ENCODE data around the gene MUTYH.

DNA sequence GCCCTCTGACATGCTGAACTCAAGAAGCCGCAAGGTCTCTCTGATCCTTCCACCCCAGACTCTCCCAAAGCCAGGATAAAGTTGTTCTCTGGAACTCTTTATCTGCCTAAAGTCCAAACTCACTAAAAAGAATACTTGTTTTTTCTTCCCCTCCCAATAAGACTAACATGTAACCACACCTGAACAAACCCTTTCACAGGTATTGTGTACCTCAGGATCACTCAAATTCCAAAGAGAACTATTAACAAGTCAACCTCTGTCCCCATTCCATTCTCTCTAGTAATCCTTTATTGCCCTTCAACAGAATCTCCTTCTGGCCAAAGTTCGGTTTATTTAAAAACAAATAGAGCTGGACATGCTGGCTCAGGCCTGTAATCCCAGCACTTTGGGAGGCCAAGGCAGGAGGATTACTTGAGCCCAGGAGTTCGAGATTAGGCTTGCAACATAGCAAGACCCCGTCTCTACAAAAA, 4.3 kb downstream of the MUTYH start:
- TF ChIP-seq CTCF (IDR thresholded peaks at IDR 0.05) (no peak), POLR2A (IDR thresholded peaks at IDR 0.05; ENCODE audit: low read depth) (no peak), POLR2AphosphoS5 (IDR thresholded peaks at IDR 0.05) (no peak)
